Right lung (tissue), 5 donors: ENCODE data around the gene PHKB. TPM values are rescaled to one million over a fixed set of nuclear protein-coding genes. Genes with fewer than 3 reads are reported as not detected.

Experiments used
- DNase-seq, 2 donors: peaks; one replicate each; pipeline ENCODE4 v3.0.0-alpha.2; 2013
- polyA plus RNA-seq, 5 donors: library from polyadenylated mRNA; unstranded; fragments of 120-200 nt; gene quantifications; one replicate each; pipeline versions ENCODE4 v1.2.1 to v1.2.3, GENCODE V29; 2013; ENCODE audit warnings: inconsistent platforms in 1 of 5, low replicate concordance in 1 of 5; ENCODE audit not compliant: insufficient read length in 5 of 5, insufficient read depth in 1 of 5

The PHKB gene
- polyA plus RNA-seq, 5 donors = 61.6 to 99.9 (median 91.3) TPM

GRCh38 chr16:47565454-47565853 lies 104.3 kb downstream of the PHKB start:
- no peak for DNase-seq

- DNase-seq = no peak
Measured at GRCh38 chr16:47567321-47567720, 106.2 kb downstream of the PHKB start.

- DNase-seq = no peak
Measured at GRCh38 chr16:47568351-47568750, 107.2 kb downstream of the PHKB start.

GRCh38 chr16:47571049-47571448 lies 109.9 kb downstream of the PHKB start:
- no peak for DNase-seq

GRCh38 chr16:47571711-47572110 lies 110.6 kb downstream of the PHKB start:
- no peak for DNase-seq

GRCh38 chr16:47574091-47575054 lies 113.2 kb downstream of the PHKB start:
- DNase-seq = no peak

- no peak for DNase-seq
Measured at GRCh38 chr16:47577029-47577428, 115.9 kb downstream of the PHKB start.

- DNase-seq = no peak
Measured at GRCh38 chr16:47578033-47578432, 116.9 kb downstream of the PHKB start.

- DNase-seq = no peak
Measured at GRCh38 chr16:47578573-47578972, 117.4 kb downstream of the PHKB start.

- DNase-seq = no peak
Measured at GRCh38 chr16:47581114-47581513, 120.0 kb downstream of the PHKB start.

GRCh38 chr16:47584464-47585225 lies 123.5 kb downstream of the PHKB start:
- no peak for DNase-seq

GRCh38 chr16:47586121-47586520 lies 125.0 kb downstream of the PHKB start:
- DNase-seq = no peak

GRCh38 chr16:47590472-47590871 lies 129.3 kb downstream of the PHKB start:
- DNase-seq = no peak

GRCh38 chr16:47592232-47592631 lies 131.1 kb downstream of the PHKB start:
- no peak for DNase-seq

- DNase-seq = no peak
Measured at GRCh38 chr16:47599512-47599911, 138.4 kb downstream of the PHKB start.

- DNase-seq = no peak
Measured at GRCh38 chr16:47600376-47600775, 139.2 kb downstream of the PHKB start.

- no peak for DNase-seq
Measured at GRCh38 chr16:47604306-47604705, 143.2 kb downstream of the PHKB start.

- no peak for DNase-seq
Measured at GRCh38 chr16:47611042-47611441, 149.9 kb downstream of the PHKB start.

GRCh38 chr16:47611848-47612493 lies 150.8 kb downstream of the PHKB start:
- DNase-seq = no peak

GRCh38 chr16:47612711-47613110 lies 151.6 kb downstream of the PHKB start:
- DNase-seq = no peak

GRCh38 chr16:47613251-47613650 lies 152.1 kb downstream of the PHKB start:
- no peak for DNase-seq

GRCh38 chr16:47617732-47618131 lies 156.6 kb downstream of the PHKB start:
- DNase-seq = no peak
